HK-2 (cell line): Measurements from ENCODE around the gene INTS13.
"Not testable (repeated sequence)": the region's sequence is repeated elsewhere in the genome, so short reads cannot be mapped to it uniquely, and the experiment has no call there.

Experiments used
- DNase-seq: peaks from one replicate; pipeline ENCODE4 v3.0.0-alpha.2; 2018; ENCODE audit not compliant: unreplicated experiment

The INTS13 gene, protein sequence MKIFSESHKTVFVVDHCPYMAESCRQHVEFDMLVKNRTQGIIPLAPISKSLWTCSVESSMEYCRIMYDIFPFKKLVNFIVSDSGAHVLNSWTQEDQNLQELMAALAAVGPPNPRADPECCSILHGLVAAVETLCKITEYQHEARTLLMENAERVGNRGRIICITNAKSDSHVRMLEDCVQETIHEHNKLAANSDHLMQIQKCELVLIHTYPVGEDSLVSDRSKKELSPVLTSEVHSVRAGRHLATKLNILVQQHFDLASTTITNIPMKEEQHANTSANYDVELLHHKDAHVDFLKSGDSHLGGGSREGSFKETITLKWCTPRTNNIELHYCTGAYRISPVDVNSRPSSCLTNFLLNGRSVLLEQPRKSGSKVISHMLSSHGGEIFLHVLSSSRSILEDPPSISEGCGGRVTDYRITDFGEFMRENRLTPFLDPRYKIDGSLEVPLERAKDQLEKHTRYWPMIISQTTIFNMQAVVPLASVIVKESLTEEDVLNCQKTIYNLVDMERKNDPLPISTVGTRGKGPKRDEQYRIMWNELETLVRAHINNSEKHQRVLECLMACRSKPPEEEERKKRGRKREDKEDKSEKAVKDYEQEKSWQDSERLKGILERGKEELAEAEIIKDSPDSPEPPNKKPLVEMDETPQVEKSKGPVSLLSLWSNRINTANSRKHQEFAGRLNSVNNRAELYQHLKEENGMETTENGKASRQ

DNA sequence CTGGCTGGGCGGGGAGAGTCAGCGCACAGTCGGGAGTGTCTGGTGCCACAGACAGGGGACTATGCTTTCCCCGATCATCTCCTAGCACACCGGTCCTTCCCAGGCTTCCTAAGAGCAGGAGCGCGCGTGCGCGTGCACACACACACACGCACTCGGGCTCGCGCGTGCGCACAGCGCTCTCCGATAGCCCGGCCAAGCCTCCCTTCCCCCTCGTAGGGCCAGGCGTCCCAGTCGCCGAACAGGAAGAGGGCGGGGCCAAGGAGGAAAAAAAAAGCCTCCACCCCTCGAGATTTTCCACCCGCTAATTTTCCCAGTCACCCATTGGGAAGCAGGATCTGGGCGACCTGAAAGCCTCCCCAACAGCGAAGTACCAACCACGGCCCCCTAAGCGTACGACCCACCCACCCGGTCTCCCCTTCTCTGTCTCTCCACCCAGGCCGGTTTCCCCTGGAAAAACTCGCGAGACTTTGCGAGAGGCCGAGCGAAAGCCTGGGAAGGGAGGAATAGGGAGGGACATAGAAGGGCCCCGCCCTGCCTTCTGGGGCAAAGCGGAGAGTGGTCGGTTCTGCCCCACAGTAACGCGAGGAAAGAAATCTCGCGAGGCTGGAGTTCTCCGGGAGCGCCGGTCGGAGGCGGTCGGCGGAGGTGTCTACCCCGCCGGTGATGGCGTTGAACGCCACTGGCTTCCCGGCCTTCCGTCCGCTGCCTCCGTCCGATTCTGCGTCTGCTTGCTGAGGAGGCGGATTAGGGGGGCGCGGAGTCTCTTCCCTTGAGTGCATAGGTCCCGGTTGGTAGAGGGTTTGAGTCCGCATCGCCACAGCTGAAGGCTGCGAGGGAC is at the start of gene INTS13, which contains the start of gene FGFR1OP2:
TSS of gene INTS13 (minus strand) at position 119 of the 838 bp plus-strand sequence. CDS start 1,178 bp downstream, outside the sequence.
TSS of gene FGFR1OP2 (plus strand) at position 608 of the 838 bp plus-strand sequence. CDS start 15,689 bp downstream, outside the sequence.
- DNase-seq, result peak; percentile 98

DNA sequence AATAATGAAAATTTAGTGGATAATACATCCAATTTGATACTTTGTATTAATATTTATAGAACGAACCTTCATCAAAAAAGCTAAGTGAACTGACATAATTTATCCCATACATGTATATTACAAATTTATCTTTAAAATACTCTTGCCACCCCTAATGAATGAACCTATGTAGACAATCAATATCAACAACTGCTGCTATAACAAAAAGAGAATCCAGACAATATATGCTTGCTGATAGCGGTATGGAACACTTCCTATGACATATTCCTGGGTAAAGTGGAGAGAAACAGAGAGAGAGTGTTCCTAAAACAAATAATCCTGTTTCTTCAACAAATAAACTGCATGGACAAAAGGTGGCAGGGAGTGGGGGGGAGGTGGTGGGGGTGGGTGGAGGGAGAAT is 45.1 kb upstream of the INTS13 start:
- no peak for DNase-seq

DNA sequence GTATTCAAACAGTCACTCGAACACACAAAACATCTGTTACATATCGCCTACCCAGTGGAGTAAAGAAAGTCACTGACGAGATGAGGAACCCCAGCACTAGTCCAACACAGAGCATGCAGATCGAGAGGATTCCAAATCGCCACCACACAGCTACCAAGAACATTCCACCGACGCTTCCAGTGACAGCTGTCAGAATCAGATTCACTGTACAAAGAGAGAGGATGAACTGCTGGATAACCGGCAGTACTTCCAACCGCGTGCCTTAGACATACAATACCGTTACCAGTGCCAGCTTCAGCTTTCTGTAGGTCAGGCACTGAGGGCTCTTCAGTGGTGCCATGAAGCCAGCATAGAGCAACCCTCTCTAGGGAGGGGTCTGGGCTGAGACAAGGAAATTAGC is 42.0 kb upstream of the INTS13 start:
- no peak for DNase-seq

DNA sequence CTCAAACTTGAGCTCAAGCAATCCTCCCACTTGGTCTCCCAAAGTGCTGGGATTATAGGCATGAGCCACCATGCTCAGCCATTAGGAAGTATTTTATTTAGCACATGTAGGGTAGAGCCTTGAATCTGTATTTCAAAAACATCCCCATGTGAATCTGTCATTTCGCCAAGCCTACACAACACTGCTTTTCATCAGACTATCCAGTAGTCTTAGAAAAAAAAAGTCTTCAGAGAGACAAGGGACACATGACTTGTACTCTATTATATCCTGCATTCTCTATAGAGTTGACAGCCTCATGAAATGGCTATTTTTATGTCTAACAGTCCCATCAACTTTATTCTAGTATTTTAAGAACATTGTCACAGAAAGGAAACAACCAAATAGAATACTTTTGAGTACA is 41.0 kb upstream of the INTS13 start:
- DNase-seq, result no peak

DNA sequence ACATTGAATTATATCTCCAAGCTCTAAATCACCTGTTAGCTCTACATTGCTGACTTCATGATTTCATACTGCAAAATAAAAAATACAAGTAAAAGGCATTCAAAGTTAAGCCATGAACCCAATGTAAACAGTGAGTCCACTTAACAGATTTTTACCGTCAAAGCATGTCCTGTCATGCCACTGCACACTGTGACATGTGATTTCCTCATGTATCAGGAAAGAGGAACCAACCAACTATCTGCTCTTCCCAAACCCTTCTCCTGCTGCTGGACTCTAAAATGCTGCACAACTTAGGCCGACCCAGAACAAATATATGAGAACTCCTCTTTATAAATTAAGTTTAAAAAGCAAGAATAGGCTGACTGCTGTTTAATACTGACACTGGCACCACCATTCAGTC is 38.9 kb upstream of the INTS13 start:
- DNase-seq, result no peak

DNA sequence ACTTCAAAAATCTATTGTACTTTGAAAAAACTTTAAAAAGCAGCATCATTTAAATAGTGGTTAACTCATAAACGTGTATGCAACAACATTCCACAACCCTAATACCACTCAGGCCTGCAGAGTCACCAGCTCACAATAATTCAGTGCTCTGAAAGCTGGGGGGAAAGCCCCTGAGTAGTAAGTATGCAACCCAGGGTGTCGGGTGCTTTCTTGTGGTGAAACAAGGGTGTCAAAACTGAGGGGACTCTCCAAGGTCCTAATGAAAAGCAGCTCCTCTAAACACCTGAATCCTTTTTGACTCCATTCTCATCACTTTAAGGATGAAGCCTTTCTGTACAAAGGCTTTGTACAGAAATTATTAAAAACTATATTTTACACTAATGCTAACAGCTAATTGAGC is 34.2 kb upstream of the INTS13 start:
- no peak for DNase-seq

DNA sequence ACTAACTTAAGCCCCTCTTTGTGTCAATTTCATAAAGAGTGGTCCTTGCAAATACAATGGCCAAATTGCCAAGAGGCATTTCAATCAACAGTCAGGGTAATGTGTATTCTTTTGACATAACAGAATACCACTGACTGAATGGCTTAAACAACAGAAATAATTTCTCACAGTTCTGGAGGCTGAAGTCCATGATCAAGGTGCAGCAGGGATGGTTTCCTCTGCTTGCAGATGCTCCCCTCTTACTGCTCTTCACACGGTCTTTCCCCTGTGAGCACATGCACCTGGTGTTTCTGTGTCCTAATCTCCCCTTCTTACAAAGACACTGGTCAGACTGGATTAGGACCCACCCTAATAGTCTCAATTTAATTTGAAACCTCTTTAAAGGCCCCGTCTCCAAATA is 32.4 kb upstream of the INTS13 start:
- DNase-seq, result no peak

DNA sequence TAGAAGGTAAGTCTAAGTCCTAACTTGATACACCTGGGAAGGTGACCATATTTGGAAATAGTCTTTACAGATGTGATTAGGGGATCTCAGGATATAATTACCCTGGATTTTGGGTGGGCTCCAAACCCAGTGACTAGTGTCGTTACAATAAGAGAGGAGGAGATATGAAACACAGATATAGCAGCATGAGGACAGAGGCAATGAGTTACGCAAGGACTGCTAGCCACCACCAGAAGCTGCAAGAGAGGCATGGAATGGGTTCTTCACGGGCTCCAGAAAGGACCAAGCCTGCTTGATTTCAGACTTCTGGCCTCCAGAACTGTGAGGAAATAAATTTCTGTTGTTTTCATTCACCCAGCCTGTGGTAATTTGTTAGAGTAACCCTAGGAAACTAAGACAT is 29.1 kb upstream of the INTS13 start:
- no peak for DNase-seq

DNA sequence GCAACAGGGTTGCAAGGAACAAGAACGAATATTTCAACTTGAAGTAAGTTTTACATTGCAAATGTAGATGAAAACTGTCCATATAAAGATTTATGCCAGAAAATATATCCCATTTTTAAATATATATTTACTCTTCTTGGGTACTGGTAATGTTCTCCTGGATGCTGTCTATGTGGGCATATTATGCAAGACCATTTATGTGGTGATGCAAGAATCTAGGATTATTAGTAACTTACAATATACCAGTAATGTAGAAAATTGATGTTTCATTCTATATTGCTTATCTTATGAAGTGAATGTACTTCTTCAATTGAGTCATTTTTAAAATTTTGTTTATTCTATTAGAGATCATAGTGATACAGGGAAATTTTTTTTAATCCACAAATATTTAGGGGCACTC is 25.6 kb upstream of the INTS13 start:
- no peak for DNase-seq

DNA sequence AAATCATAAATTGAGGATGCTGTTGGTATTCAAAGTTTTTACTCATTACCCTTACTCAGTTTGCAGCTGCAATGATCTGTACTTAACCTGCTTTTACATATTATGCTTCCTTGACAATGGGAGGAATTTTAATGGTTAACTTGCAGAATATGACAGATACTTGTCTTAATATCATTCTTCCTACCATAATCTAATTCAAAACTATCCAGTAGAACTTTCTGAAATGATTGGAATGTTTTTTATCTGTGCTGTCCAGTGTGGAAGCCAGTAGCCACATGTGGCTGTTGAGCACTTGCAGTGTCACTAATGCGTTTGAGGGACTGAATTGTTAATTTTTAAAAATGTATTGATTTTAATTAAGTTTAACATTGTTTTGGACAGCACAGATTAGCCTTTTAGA is 24.0 kb upstream of the INTS13 start:
- no peak for DNase-seq

DNA sequence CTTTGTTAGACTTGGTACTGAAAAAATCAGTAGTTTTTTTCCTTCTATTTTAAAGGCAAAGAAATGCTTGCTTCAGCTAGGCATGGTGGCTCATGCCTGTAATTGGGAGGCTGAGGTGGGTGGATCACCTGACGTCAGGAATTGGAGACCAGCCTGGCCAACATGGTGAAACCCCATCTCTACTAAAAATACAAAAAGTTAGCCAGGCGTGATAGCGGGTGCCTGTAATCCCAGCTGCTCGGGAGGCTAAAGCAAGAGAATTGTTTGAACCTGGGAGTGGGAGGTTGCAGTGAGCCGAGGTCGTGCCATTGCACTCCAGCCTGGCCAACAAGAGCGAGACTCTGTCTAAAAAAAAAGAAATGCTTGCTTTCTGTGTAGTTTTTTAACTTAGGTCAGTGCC is 23.6 kb upstream of the INTS13 start:
- DNase-seq, result not testable (repeated sequence)

DNA sequence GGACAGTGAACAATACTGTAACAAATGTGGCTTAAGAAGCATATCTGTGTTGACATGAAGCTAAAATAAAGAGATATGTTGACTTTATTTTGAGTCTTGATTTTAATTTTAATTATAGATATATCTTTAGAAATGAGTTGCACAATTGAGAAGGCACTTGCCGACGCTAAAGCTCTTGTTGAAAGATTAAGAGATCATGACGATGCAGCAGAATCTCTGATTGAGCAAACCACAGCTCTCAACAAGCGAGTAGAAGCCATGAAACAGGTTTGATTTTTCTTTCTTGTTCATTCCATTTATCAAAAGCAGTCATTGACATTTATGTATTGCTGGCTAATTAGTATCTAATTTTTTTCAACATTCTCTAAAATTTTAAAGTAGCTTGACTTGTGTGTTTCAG is 16.2 kb upstream of the INTS13 start:
- no peak for DNase-seq

DNA sequence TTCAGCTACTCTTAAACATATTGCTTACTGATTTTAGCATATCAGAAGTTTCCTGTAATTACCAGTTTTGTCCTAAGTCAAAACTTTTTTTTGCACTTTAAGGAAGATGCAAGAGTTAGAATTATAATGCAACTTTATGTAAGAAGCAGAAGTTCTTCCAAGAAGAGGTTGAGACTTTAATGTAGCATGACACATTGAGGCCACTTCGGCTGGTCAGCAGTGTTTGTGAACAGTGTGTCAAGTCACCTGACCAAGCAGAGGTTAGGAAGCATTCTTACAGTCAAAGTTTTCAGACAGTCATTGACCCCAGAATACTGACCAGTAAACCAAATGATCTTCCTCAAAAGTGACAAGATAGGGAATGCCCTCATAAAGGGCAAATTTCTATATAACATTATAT is 15.7 kb upstream of the INTS13 start:
- no peak for DNase-seq

DNA sequence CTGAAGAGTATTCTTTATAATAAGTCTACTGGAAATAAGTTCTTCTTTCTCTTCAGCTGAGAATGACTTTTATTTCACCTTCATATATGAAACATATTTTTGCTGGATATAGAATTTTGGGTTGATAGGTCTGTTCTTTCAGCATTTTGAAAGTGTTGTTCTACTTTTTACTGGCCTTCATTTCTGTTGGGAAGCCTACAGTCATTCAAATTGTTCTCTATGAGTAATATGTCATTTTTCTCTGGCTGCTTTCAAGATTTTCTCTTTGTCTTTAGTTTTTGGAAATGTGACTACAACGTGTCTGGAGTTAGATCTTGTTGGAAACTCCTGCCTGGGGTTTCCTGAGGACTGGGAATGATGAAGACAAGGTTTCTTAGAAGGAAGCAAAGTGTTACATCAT is 10.5 kb upstream of the INTS13 start:
- no peak for DNase-seq

DNA sequence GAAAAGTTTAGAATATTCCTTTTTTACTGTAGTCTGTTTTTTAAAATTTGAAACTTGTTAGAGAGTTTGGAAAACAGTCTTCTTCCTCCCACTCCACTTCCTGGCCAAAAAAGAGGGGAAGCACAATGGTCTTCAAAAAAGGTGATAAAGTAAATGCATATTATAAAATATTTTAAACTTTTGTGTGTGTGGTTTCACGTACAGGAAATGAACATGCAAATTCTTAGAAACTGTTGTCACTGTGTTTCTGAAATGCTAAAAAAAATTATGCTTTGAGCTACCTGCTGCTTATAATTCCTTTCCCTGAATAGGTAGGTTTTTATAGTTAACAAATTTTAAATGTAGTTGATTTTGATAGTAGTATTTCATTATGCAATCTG is 3.4 kb upstream of the INTS13 start:
- DNase-seq, result no peak

DNA sequence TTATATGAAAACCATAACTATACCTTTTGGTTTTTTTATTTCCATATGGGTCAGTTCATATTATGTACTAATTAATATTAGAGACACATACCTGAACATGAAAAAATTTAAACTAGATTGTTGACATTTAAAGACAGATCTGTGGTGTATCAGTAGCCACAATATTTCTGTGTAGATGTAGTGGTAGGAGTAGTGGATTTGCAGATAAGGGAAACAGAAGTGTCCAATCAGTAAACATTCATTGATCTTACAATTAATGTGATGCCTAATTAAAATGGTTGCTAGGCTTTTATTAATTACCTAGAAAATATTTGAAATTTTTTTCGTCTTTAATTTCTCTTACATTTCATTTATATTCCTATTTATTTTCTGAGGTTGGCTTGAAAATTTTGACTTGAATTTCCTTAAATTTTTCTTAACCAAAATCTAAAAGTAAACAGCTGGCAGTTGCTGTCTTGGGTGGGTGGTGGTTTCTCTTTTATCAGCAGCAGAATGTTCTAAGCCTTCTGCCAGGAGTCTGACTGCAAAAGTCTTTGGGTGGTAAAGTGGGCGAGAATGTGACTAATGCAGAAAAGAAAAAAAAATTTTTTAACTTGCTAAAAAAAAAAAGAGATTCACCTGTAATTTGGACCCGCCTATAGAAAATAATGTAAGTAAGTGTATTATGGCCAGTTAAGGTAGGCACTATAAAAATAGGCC is 2.9 kb upstream of the INTS13 start:
- no peak for DNase-seq

DNA sequence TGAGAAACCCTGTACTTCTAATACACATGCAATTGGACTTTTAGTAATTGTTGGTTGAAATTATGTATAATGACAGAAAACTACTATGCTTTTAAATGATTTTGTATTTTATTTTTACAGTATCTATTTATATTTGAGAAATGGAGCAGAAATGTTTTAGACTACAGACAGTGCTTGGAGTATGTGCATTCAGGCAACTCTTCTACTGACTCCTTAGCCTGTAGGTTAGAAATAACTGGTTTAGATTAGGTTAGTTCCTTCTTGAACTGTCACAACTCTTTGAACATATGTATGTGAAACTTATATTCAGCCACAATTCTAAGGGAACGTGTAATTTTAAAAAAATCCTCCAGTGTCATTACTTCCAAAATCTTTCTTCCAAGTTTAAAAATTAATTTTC is 2.2 kb upstream of the INTS13 start:
- DNase-seq, result no peak

DNA sequence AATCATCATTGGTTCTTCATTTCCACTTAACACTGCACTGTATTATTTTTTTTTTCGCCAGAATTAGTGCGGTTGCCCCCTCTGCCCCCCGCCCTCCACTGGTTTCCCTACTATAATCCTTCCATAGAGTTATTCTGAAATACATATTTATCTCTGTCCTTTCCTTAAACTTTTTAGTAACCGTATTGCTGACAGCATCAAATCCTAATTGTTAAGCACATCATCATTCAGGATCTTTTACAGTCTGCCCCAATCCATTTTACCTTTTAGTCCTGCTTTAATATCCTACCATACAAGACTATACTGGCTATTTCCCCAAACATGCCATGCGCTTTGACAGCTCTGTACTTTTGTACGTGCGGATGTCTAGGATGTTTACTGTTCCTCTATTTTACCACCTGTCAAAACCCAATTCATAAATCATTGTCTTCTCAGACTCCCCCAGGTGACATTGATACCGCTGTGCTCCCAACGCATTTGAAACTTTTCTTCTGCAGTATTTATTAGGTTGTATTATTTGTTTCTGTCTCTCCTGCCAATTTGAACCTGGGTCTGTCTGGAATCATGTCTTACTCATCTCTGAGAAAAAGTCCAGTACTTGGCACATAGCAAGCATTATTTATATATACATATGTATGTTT is 1.5 kb upstream of the INTS13 start:
- DNase-seq, result no peak

DNA sequence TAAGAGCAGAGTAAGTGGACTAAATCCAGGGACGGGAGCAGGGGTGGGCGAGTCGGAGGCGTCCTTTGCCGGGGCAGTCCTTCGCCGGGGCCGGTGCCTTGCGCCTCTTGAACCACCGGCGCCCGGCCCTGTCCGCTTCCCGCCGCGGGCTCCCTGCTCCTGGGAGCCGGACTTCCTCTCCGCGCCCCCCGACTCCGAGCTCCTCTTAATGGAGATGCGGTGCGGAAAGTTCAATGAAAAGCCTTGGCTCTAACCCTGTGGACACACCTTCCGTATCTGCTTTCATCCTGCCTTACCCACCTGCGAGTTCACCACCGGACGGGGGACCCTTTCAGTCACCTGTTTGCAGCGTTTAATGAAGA is 901 bp upstream of the INTS13 start:
- DNase-seq, result no peak

DNA sequence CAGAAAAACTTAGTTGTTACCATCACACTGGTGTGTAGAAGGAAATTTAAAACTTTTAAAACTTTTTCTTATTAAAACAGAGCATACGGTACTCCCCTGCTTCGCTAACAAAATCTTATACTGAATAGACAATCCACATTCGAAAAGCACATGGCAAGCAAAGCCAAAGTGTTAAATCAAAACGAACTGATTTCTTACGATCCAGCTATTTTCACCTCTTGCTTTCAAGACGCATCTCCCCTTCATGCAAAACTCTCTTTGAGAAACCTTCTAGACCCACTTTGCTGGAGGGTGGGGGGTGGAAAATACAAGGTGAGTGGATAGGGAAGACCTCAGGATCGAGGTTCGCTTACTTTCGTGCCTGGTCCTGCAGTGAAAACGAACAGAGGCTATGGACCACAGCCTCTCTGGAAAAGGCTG is 328 bp downstream of the INTS13 start:
- DNase-seq, result no peak
